Measurements from ENCODE around the gene GHRHR.

DNA sequence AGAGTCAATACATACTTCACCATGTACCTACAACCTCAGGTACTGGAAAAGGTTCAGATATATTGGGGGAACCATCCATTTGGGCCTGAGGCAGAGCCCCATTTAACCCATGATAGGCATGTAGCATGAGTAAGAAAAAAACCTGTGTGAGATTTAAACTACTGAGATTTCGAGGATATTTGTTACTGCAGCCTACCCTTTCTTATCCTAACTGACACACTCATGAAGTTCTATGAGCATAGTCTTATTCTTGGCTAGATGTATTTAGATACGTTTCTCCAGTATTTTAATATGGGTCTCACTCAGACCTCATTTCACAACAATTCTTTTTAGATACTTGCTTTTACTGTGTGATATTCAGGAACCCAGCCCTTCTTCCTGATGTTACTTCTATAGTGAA lies 39.3 kb downstream of the GHRHR start:
- no peak for TF ChIP-seq POLR2A (IDR thresholded peaks at IDR 0.05)
- TF ChIP-seq, protein P1, sequence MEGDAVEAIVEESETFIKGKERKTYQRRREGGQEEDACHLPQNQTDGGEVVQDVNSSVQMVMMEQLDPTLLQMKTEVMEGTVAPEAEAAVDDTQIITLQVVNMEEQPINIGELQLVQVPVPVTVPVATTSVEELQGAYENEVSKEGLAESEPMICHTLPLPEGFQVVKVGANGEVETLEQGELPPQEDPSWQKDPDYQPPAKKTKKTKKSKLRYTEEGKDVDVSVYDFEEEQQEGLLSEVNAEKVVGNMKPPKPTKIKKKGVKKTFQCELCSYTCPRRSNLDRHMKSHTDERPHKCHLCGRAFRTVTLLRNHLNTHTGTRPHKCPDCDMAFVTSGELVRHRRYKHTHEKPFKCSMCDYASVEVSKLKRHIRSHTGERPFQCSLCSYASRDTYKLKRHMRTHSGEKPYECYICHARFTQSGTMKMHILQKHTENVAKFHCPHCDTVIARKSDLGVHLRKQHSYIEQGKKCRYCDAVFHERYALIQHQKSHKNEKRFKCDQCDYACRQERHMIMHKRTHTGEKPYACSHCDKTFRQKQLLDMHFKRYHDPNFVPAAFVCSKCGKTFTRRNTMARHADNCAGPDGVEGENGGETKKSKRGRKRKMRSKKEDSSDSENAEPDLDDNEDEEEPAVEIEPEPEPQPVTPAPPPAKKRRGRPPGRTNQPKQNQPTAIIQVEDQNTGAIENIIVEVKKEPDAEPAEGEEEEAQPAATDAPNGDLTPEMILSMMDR (IDR thresholded peaks at IDR 0.05): no peak

Measured in uterus (tissue), 2 donors.